ENCODE measurements around the gene SOX5. TPM values are rescaled to one million over a fixed set of nuclear protein-coding genes. Genes with fewer than 3 reads are reported as not detected.
A peak's percentile ranks its signal among the peaks of the same experiment; 100 is the strongest.
"Not testable (repeated sequence)": the region's sequence is repeated elsewhere in the genome, so short reads cannot be mapped to it uniquely, and the experiment has no call there.

The SOX5 gene
- total RNA-seq, 1 donor from 2014 or later, result 32.2 TPM

DNA sequence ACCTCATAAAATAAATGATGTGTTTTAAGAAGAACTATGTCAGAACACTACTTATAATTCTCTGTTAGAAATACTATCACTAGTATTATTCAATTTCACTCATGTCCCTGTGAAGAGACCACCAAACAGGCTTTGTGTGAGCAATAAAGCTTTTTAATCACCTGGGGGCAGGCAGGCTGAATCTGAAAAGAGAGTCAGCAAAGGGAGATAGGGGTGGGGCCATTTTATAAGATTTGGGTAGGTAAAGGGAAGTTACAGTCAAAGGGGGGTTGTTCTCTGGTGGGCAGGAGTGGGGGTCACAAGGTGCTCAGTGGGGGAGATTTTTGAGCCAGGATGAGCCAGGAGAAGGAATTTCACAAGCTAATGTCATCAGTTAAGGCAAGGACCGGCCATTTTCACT is 443.7 kb downstream of the SOX5 start:
- not testable (repeated sequence) for DNase-seq (ENCODE audit: low spot score); ATAC-seq

GRCh38 chr12:23504641-23505399 is 444.6 kb downstream of the SOX5 start:
- ATAC-seq (no peak), DNase-seq (ENCODE audit: low spot score) (no peak)

GRCh38 chr12:23504043-23504442 is 445.4 kb downstream of the SOX5 start:
- no peak for DNase-seq (ENCODE audit: low spot score)
- no peak for ATAC-seq

DNA sequence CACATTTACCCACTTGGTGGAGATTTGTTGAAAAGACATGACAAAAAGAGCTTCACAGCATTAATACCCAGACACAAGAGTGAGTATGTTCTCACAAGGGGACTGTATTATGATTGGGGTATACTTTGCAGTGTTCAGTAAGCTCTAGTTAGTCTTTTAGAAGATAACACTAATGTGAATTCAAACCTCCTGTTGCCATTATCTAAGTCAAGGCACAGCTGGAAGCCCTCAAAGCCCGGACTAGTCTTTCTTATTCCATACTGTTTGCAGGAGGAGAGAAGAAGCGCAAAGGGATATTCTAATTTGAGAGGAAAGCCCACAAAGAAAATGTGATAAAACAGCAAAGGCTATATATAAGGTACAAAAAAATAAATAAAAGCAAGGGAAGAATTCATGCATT is 445.9 kb downstream of the SOX5 start:
- no peak for DNase-seq (ENCODE audit: low spot score)
- no peak for ATAC-seq

GRCh38 chr12:23502259-23502658 is 447.2 kb downstream of the SOX5 start:
- DNase-seq (ENCODE audit: low spot score) (no peak), ATAC-seq (no peak)

GRCh38 chr12:23495472-23495871 is 454.0 kb downstream of the SOX5 start:
- DNase-seq (ENCODE audit: low spot score), result no peak
- ATAC-seq, result no peak

DNA sequence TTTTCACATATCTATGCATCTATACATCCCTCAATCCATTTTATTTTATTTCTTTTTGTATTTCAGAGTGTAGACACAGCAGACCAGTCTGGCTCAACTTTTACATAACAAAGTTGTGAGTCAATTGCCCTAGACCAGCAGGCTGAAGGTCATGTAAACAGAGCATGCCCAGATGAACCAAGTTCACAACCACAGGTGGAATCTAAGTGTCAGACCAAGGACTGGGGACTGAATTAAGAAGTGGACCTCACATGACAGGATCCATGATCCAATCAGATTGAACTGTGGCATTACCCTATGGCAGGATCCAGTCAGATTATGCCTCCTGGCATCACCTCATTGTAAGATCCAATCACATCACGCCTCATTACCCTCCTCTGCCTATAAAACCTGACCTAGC is 455.8 kb downstream of the SOX5 start:
- ATAC-seq (peak; percentile 98), DNase-seq (ENCODE audit: low spot score) (no peak)

DNA sequence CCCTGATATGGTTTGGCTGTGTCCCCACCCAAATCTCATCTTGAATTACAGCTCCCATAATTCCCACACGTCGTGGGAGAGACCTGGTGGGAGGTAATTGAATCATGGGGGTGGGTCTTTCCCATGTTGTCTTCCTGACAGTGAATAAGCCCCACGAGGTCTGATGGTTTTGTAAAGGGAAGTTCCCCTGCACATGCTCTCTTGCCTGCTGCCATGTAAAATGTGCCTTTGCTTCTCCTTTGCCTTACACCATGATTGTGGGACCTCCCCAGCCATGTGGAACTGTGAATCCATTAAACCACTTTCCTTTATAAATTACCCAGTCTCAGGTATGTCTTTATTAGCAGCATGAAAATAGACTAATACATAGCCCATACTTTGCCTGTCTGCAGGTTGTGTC is 458.4 kb downstream of the SOX5 start:
- DNase-seq (ENCODE audit: low spot score); ATAC-seq: not testable (repeated sequence)

DNA sequence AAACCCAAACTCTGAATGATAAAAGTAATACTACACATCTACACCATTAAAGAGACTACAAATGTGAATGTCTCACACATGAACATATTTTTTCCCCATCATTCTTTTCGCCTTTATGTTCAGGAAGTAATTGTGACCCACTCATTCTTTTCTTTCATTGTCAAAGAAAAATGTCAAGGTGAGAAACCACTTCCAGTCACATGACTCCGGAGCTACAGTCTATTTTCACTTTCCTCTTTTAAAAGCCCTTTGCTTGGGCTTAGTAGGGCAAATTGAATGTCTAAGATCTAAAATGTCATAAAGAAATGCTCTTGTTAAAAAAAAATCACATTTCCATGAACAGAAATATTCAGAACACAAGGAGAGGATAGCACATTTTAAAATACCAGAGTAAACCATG is 461.3 kb downstream of the SOX5 start:
- ATAC-seq (no peak), DNase-seq (ENCODE audit: low spot score) (no peak)

DNA sequence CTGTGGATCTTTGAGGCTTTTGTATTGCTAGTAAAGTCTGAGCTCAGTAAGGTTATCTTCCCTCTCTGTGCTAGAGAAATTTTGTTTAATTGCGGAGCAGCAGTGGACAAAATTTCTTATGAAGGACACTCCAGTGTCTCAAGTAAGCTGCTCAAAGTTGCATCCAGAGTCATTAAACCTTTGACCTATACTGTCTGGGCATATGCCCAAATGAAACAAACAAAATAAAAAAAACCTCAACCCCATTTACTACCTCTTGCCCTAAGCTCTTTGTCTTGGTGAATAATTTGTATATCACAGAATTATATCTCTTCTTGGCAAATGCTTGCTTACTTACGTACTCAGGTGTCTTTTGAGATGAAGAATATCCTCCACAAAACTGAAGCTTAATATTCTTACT is 465.2 kb downstream of the SOX5 start:
- no peak for DNase-seq (ENCODE audit: low spot score)
- ATAC-seq, result peak; percentile 39

- no peak for DNase-seq (ENCODE audit: low spot score)
- no peak for ATAC-seq
Measured at GRCh38 chr12:23482571-23482970, 466.9 kb downstream of the SOX5 start.

All from left lobe of liver (tissue), 2 donors.